ENCODE measurements around the gene ZC3H7A.
A peak's percentile ranks its signal among the peaks of the same experiment; 100 is the strongest.

The ZC3H7A gene, protein sequence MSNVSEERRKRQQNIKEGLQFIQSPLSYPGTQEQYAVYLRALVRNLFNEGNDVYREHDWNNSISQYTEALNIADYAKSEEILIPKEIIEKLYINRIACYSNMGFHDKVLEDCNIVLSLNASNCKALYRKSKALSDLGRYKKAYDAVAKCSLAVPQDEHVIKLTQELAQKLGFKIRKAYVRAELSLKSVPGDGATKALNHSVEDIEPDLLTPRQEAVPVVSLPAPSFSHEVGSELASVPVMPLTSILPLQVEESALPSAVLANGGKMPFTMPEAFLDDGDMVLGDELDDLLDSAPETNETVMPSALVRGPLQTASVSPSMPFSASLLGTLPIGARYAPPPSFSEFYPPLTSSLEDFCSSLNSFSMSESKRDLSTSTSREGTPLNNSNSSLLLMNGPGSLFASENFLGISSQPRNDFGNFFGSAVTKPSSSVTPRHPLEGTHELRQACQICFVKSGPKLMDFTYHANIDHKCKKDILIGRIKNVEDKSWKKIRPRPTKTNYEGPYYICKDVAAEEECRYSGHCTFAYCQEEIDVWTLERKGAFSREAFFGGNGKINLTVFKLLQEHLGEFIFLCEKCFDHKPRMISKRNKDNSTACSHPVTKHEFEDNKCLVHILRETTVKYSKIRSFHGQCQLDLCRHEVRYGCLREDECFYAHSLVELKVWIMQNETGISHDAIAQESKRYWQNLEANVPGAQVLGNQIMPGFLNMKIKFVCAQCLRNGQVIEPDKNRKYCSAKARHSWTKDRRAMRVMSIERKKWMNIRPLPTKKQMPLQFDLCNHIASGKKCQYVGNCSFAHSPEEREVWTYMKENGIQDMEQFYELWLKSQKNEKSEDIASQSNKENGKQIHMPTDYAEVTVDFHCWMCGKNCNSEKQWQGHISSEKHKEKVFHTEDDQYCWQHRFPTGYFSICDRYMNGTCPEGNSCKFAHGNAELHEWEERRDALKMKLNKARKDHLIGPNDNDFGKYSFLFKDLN

DNA sequence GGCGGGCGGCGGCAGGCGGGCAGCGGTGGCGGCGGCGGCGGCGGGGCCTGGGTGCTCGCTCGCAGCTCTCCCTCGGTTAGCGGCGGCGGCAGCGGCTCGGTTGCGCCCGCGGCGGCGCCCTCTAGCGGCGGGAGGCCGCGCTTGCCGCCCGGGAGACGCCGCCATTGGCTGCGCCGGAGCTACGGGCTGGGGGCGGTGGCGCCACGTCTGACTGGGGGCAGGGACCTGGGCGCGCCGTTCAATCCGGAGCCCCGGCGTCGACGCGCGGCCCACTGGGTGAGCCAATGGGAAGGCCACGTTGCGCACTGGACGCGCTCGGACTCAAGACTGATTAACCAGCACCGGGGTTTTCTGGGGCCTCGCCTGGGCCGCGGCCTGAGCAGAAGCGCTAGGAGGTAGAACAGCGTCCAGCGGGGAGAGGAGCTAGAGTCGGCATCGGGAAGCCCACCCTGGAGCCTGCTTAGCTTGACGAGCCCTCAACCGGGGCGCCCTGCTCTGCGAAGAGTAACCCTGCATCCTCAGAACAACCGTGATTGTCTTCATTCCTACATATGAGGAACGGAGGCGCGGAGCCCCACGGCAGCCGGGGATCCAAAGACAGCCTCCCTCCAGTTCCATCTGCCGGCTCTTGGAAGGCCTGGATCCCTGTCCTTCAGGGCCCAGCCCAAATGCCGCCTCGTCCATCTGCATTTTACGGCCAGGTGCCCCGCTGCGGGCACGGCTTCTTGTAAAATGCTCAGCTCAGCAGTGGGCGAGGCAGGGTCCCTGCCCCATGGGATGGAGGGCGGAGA, at the start of gene ZC3H7A:
ZC3H7A (minus strand) TSS at position 93 of the 791 bp plus-strand sequence. CDS start 14,904 bp downstream, outside the sequence.
- TF ChIP-seq, protein P1, sequence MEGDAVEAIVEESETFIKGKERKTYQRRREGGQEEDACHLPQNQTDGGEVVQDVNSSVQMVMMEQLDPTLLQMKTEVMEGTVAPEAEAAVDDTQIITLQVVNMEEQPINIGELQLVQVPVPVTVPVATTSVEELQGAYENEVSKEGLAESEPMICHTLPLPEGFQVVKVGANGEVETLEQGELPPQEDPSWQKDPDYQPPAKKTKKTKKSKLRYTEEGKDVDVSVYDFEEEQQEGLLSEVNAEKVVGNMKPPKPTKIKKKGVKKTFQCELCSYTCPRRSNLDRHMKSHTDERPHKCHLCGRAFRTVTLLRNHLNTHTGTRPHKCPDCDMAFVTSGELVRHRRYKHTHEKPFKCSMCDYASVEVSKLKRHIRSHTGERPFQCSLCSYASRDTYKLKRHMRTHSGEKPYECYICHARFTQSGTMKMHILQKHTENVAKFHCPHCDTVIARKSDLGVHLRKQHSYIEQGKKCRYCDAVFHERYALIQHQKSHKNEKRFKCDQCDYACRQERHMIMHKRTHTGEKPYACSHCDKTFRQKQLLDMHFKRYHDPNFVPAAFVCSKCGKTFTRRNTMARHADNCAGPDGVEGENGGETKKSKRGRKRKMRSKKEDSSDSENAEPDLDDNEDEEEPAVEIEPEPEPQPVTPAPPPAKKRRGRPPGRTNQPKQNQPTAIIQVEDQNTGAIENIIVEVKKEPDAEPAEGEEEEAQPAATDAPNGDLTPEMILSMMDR (IDR thresholded peaks at IDR 0.05; ENCODE audit: low read length) = peak; percentile 56
- no peak for TF ChIP-seq EZH2 (IDR thresholded peaks at IDR 0.05; ENCODE audit: borderline replicate concordance, low read length)
- peaks cover 4% of the 10 kb centered on the region; the same call in 1 of the 2 replicates for H3K27me3 ChIP-seq (ENCODE audit: insufficient read depth, low read length)
- H3K4me1 ChIP-seq (ENCODE audit: insufficient read depth, low read length, severe bottlenecking) = peaks cover 69% of the 10 kb centered on the region
- peaks cover 42% of the 10 kb centered on the region for H3K79me2 ChIP-seq (ENCODE audit: insufficient read depth, low read length)
- no peak within 1 kb of the TSS for H2AFZ ChIP-seq (ENCODE audit: low read length)
- H4K20me1 ChIP-seq (ENCODE audit: insufficient read depth, low read length) = no peaks in the 10 kb centered on the region
- no peaks in the 10 kb centered on the region for H3K9me3 ChIP-seq (ENCODE audit: low read length)
- peak within 1 kb of the TSS; percentile 99 for H3K9ac ChIP-seq (ENCODE audit: low read length)
- peaks cover 9% of the 10 kb centered on the region; the same call in 1 of the 2 replicates for H3K36me3 ChIP-seq (ENCODE audit: insufficient read depth, low read length)
- peak within 1 kb of the TSS; percentile 79 for H3K27ac ChIP-seq (ENCODE audit: low read depth, low read length, poor library complexity, severe bottlenecking)
- peak within 1 kb of the TSS; percentile 96 for H3K4me3 ChIP-seq (ENCODE audit: low read depth, low read length, poor library complexity, severe bottlenecking)
- H3F3A ChIP-seq (ENCODE audit: insufficient read depth, low read length) = peaks cover 5% of the 10 kb centered on the region; the same call in 1 of the 2 replicates
- no peaks in the 10 kb centered on the region for H3K9me2 ChIP-seq (ENCODE audit: low read depth, low read length)
- peak within 1 kb of the TSS; percentile 91 for H3K4me2 ChIP-seq (ENCODE audit: low read length)

GRCh38 chr16:11844499-11844898, 47.4 kb upstream of the ZC3H7A start:
- no peaks in the 10 kb centered on the region for H3F3A ChIP-seq (ENCODE audit: insufficient read depth, low read length)
- H3K9me2 ChIP-seq (ENCODE audit: low read depth, low read length) = no peaks in the 10 kb centered on the region
- no peak overlapping the region for H3K4me2 ChIP-seq (ENCODE audit: low read length)
- no peak for TF ChIP-seq EZH2 (IDR thresholded peaks at IDR 0.05; ENCODE audit: borderline replicate concordance, low read length)
- TF ChIP-seq, protein P1 (IDR thresholded peaks at IDR 0.05; ENCODE audit: low read length) = no peak
- H3K27me3 ChIP-seq (ENCODE audit: insufficient read depth, low read length) = no peaks in the 10 kb centered on the region
- H3K9me3 ChIP-seq (ENCODE audit: low read length) = no peaks in the 10 kb centered on the region
- no peak overlapping the region for H3K9ac ChIP-seq (ENCODE audit: low read length)
- no peak overlapping the region for H2AFZ ChIP-seq (ENCODE audit: low read length)
- peaks cover 5% of the 10 kb centered on the region for H3K4me1 ChIP-seq (ENCODE audit: insufficient read depth, low read length, severe bottlenecking)
- H3K27ac ChIP-seq (ENCODE audit: low read depth, low read length, poor library complexity, severe bottlenecking) = no peak overlapping the region
- H3K36me3 ChIP-seq (ENCODE audit: insufficient read depth, low read length) = peaks cover 98% of the 10 kb centered on the region
- H4K20me1 ChIP-seq (ENCODE audit: insufficient read depth, low read length) = peaks cover 2% of the 10 kb centered on the region; the same call in 1 of the 2 replicates
- no peak overlapping the region for H3K4me3 ChIP-seq (ENCODE audit: low read depth, low read length, poor library complexity, severe bottlenecking)
- peaks cover 18% of the 10 kb centered on the region for H3K79me2 ChIP-seq (ENCODE audit: insufficient read depth, low read length)

DNA sequence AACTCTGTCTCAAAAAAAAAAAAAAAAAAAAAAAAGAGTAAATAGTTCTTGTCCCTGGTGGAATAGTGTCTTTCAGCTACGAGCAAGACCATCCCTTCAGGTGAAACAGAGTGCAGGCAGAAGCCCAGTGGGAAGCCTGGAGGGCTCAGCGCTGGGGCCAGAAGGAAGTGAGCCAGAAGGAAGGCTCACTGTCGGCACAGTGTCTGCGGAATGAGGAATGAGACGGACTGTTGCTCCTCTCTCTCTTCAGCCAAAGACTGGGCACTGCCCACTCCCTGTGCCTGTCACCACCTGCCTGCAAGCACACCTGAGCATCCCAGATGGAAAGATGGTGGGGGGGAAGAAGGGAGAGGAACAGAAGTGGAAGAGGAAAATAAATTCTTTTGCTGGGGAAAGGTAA, 46.8 kb upstream of the ZC3H7A start:
- Histone ChIP-seq H3K79me2 (ENCODE audit: insufficient read depth, low read length) (peaks cover 11% of the 10 kb centered on the region), H3K9ac (ENCODE audit: low read length) (no peak overlapping the region)

More for the DNA sequence above, 46.8 kb upstream of the ZC3H7A start:
- Histone ChIP-seq H3K27me3 (ENCODE audit: insufficient read depth, low read length) (no peaks in the 10 kb centered on the region), H3K27ac (ENCODE audit: low read depth, low read length, poor library complexity, severe bottlenecking) (no peak overlapping the region), H3K9me2 (ENCODE audit: low read depth, low read length) (no peaks in the 10 kb centered on the region), H2AFZ (ENCODE audit: low read length) (no peak overlapping the region), H3K4me2 (ENCODE audit: low read length) (no peak overlapping the region), H3K4me3 (ENCODE audit: low read depth, low read length, poor library complexity, severe bottlenecking) (no peak overlapping the region), H3F3A (ENCODE audit: insufficient read depth, low read length) (no peaks in the 10 kb centered on the region), H3K9me3 (ENCODE audit: low read length) (no peaks in the 10 kb centered on the region), H3K36me3 (ENCODE audit: insufficient read depth, low read length) (peaks cover 98% of the 10 kb centered on the region), H3K4me1 (ENCODE audit: insufficient read depth, low read length, severe bottlenecking) (no peaks in the 10 kb centered on the region), H4K20me1 (ENCODE audit: insufficient read depth, low read length) (peaks cover 2% of the 10 kb centered on the region; the same call in 1 of the 2 replicates)
- TF ChIP-seq EZH2 (IDR thresholded peaks at IDR 0.05; ENCODE audit: borderline replicate concordance, low read length) = no peak
- TF ChIP-seq, protein P1 (IDR thresholded peaks at IDR 0.05; ENCODE audit: low read length) = no peak

Measured in OCI-LY1 (cell line).